ENCODE results near the gene TMEM30A.

GRCh38 chr6:75206576-75207342 lies 77.8 kb downstream of the TMEM30A start:
- no peak for TF ChIP-seq CTCF (IDR thresholded peaks at IDR 0.05)
- TF ChIP-seq POLR2A (IDR thresholded peaks at IDR 0.05) = no peak

All from body of pancreas (tissue), 4 donors.